PC-9 (cell line): ENCODE data around the gene RBL2. TPM values are rescaled to one million over a fixed set of nuclear protein-coding genes. Genes with fewer than 3 reads are reported as not detected.

Experiments used
- BruUV-seq: library from RNA; stranded (reverse); fragments of 400-500 nt; replicated peaks from 2 replicates; lab custom pipeline; 2021; lab: Mats Ljungman, UMichigan
- CTCF ChIA-PET: fragments of 300-600 bp; sonication (Branson Sonifier 250); formaldehyde crosslinking; loops from one replicate; lab custom pipeline; 2022; ENCODE audit warnings: antibody characterized with exemption; lab: Charles Lee
- POLR2A ChIA-PET: fragments of 300-600 bp; sonication (Branson Sonifier 250); formaldehyde crosslinking; loops from one replicate; lab custom pipeline; 2022; ENCODE audit warnings: antibody characterized with exemption; ENCODE audit not compliant: unreplicated experiment; lab: Charles Lee
- DNase-seq, 2 experiments: peaks; one replicate each; pipeline versions ENCODE4 v3.0.0 to v3.0.0-alpha.2; 2015 to 2022; ENCODE audit warnings: mixed read lengths in 1 of 2
- H2AFZ ChIP-seq: fragments of 200-600 bp; sonication (generic); 2 replicates; pipeline ENCODE4 v1.8.1; 2017; ENCODE audit warnings: antibody characterized with exemption
- H3F3A ChIP-seq: fragments of 200-600 bp; sonication (generic); 2 replicates; pipeline ENCODE4 v1.8.1; 2017; ENCODE audit warnings: antibody characterized with exemption, mild to moderate bottlenecking, low read depth; ENCODE audit not compliant: insufficient read depth
- H3K27ac ChIP-seq: fragments of 200-600 bp; sonication (generic); 2 replicates; pipeline ENCODE4 v1.6.1; 2016; ENCODE audit warnings: mixed run types
- H3K27me3 ChIP-seq: fragments of 200-600 bp; sonication (generic); 2 replicates; pipeline ENCODE4 v1.6.1; 2016; ENCODE audit warnings: low read depth, mixed run types; ENCODE audit not compliant: insufficient read depth
- H3K36me3 ChIP-seq: fragments of 200-600 bp; sonication (generic); 2 replicates; pipeline ENCODE4 v1.6.1; 2016; ENCODE audit warnings: low read depth, mixed run types
- H3K4me1 ChIP-seq: fragments of 200-600 bp; sonication (generic); replicated peaks from 2 replicates; pipeline ENCODE4 v1.6.1; 2016; ENCODE audit warnings: mixed run types; ENCODE audit not compliant: insufficient read depth
- H3K4me2 ChIP-seq: fragments of 200-600 bp; sonication (generic); 2 replicates; pipeline ENCODE4 v1.6.1; 2017; ENCODE audit warnings: mixed run types
- H3K4me3 ChIP-seq: fragments of 200-600 bp; sonication (generic); 2 replicates; pipeline ENCODE4 v1.6.1; 2016; ENCODE audit warnings: mixed run types
- H3K79me2 ChIP-seq: fragments of 200-600 bp; sonication (generic); 2 replicates; pipeline ENCODE4 v1.6.1; 2017; ENCODE audit warnings: low read depth, mixed run types
- H3K9me2 ChIP-seq: fragments of 200-600 bp; sonication (generic); 2 replicates; pipeline ENCODE4 v1.8.1; 2017; ENCODE audit warnings: mild to moderate bottlenecking; ENCODE audit not compliant: insufficient read depth
- H3K9me3 ChIP-seq: fragments of 200-600 bp; sonication (generic); 2 replicates; pipeline ENCODE4 v1.8.1; 2016; ENCODE audit warnings: low read depth; ENCODE audit not compliant: insufficient read depth
- H4K20me1 ChIP-seq: fragments of 200-600 bp; sonication (generic); 2 replicates; pipeline ENCODE4 v1.8.1; 2017; ENCODE audit not compliant: insufficient read depth
- CTCF ChIP-seq: fragments of 200-600 bp; sonication (generic); conservative IDR thresholded peaks from 2 replicates; pipeline ENCODE4 v1.6.1; 2017; ENCODE audit warnings: mixed run types, antibody characterized with exemption, mild to moderate bottlenecking, moderate library complexity
- EZH2 ChIP-seq: fragments of 200-600 bp; sonication (generic); IDR thresholded peaks from 2 replicates; pipeline ENCODE4 v1.8.0; 2017; ENCODE audit warnings: antibody characterized with exemption, low read depth
- intact Hi-C: fragments of 100-400 bp; cut with micrococcal nuclease; formaldehyde crosslinking; loops from one replicate; pipeline ENCODE4 v1.10.0; 2022; ENCODE audit not compliant: unreplicated experiment
- total RNA-seq: library from RNA; stranded (reverse); gene quantifications from 2 replicates; pipeline ENCODE4 v1.2.3, GENCODE V29; 2021

The RBL2 gene
- total RNA-seq, 1 experiment from 2014 or later = 72.0 TPM

GRCh38 chr16:53429221-53429943 is 4.9 kb upstream of the RBL2 start:
- DNase-seq = peak; percentile 66 to 76
- no TSS peak for BruUV-seq
- H4K20me1 ChIP-seq = no peaks in the 10 kb centered on the region
- no peaks in the 10 kb centered on the region for H3K27me3 ChIP-seq
- peak overlapping the region; percentile 66 for H3K4me2 ChIP-seq
- H3K9me2 ChIP-seq = no peaks in the 10 kb centered on the region
- H3K9me3 ChIP-seq = peaks cover 8% of the 10 kb centered on the region; the same call in 1 of the 2 replicates
- H3F3A ChIP-seq = peaks cover 36% of the 10 kb centered on the region
- peak overlapping the region; percentile 30; the same call in 1 of the 2 replicates for H3K27ac ChIP-seq
- no peaks in the 10 kb centered on the region for H3K79me2 ChIP-seq
- TF ChIP-seq EZH2 (no peak), CTCF (no peak)
- H3K4me1 ChIP-seq = peaks cover 38% of the 10 kb centered on the region
- intact Hi-C loops = loop anchor here (2.0 kb wide), 1 partner anchor 15 kb away; no protein-coding TSS in a partner anchor
- ChIA-PET CTCF (interaction anchor here (0.5 kb wide), 1 partner anchor 83 kb away, joined by 3 read pairs; no protein-coding TSS in a partner anchor), POLR2A (no interaction called here)
- no peak overlapping the region for H2AFZ ChIP-seq
- peak overlapping the region; percentile 25; the same call in 1 of the 2 replicates for H3K4me3 ChIP-seq
- H3K36me3 ChIP-seq = no peaks in the 10 kb centered on the region

- Histone ChIP-seq H3K4me2 (no peak overlapping the region), H2AFZ (no peak overlapping the region), H3K79me2 (peaks cover 7% of the 10 kb centered on the region), H3K36me3 (no peaks in the 10 kb centered on the region), H4K20me1 (no peaks in the 10 kb centered on the region), H3K4me1 (peaks cover 38% of the 10 kb centered on the region), H3K27ac (no peak overlapping the region), H3F3A (peaks cover 43% of the 10 kb centered on the region), H3K4me3 (no peak overlapping the region), H3K27me3 (no peaks in the 10 kb centered on the region), H3K9me2 (no peaks in the 10 kb centered on the region), H3K9me3 (peaks cover 7% of the 10 kb centered on the region; the same call in 1 of the 2 replicates)
- TF ChIP-seq CTCF (no peak), EZH2 (no peak)
- BruUV-seq = no TSS peak
- ChIA-PET CTCF (no interaction called here), POLR2A (no interaction called here)
- peak in 1 of 2 experiments; percentile 36 for DNase-seq
- intact Hi-C loops = loop anchor here (5.0 kb wide), 1 partner anchor 378 kb away; the partner anchor contains the start of genes CHD9 and CHD9NB
Measured at GRCh38 chr16:53430363-53430762, 3.9 kb upstream of the RBL2 start.

GRCh38 chr16:53433509-53433908 is 762 bp upstream of the RBL2 start:
- peak overlapping the region; percentile 48 for H3K27ac ChIP-seq
- no peaks in the 10 kb centered on the region for H3K27me3 ChIP-seq
- intact Hi-C loops = loop anchor here (1.0 to 5.0 kb wide), 2 partner anchors 60 to 381 kb away; partner anchors contain the start of genes CHD9 and CHD9NB
- H3K79me2 ChIP-seq = peaks cover 38% of the 10 kb centered on the region
- H3F3A ChIP-seq = peaks cover 49% of the 10 kb centered on the region
- peak overlapping the region; percentile 92 for H2AFZ ChIP-seq
- BruUV-seq = no TSS peak
- H3K4me3 ChIP-seq = peak overlapping the region; percentile 96
- peak; percentile 61 to 75 for DNase-seq
- POLR2A ChIA-PET = no interaction called here
- H4K20me1 ChIP-seq = peaks cover 10% of the 10 kb centered on the region; the same call in 1 of the 2 replicates
- peaks cover 44% of the 10 kb centered on the region for H3K4me1 ChIP-seq
- H3K9me3 ChIP-seq = no peaks in the 10 kb centered on the region
- CTCF ChIA-PET = no interaction called here
- TF ChIP-seq EZH2 (no peak), CTCF (no peak)
- peak overlapping the region; percentile 93 for H3K4me2 ChIP-seq
- no peaks in the 10 kb centered on the region for H3K36me3 ChIP-seq
- no peaks in the 10 kb centered on the region for H3K9me2 ChIP-seq
